ENCODE data around the gene ANKRD44.

The ANKRD44 gene

DNA sequence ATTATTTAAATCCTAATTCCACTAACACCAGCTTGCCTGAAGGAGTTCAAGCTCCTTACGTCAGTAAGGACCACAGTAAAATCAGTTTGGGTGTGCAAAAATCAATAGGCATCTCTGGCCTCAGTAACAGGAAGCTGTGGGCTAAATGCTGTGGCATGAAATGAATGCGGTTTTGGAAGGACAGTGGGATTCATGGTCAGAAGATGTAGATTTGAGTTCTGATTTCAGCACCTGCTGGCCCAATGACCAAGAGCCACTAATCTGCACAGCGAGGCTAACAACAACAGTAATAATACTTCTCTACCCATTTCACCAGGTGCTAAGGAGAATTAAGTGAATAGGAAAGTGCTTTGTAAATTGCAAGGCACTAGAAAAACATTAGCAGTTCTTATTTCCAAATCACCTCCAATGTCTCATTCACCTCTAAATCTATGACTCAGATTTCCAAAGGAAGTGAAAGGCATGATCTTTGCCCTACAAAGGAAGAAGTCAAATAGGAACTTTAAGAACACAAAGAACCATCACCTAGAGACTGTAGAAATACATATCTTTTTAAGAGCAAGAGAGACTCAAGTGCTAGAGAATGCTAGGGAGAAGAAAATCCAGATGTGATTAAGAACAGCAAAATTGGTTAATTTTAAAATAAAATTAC, 172.6 kb downstream of the ANKRD44 start:
- DNase-seq: no peak

DNA sequence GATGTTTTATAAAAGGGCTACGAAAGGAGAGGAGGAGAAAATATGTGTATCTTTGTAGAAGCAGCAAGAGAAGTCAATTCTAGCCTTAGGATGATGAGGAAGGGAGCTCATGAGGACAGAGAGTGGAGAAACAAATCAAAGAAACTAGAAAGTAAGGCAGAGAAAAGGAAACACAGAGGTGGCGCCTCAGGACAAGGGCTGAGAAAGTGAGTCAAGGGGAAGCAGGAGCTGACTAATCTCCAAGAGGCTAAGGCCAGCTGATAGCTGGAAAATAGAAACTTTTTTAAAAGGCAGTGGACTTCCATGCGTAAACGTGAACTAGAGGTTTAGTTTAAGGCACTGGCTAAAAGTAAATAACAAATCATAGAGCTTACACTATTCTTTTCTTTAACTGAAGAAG, 173.3 kb downstream of the ANKRD44 start:
- DNase-seq: peak; percentile 38

DNA sequence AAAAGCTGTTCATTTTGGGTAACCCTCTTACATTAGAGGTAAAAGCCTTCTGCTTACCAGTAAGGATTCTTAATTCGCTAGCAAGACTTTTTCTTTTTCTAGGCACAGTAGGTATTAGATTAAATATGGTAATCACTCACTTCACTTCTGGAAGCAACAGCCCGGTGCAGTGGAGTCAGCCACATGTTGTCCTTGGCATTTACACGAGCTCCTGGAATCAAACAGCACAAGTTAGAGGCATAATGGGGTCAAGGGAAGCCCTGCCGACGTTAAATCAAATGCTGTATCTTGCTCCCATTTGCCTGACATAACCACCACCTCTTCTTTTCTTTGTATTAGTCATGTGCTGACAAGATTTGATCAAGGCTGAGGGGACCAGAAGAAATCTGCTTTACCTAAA, 174.1 kb downstream of the ANKRD44 start:
- DNase-seq: no peak

DNA sequence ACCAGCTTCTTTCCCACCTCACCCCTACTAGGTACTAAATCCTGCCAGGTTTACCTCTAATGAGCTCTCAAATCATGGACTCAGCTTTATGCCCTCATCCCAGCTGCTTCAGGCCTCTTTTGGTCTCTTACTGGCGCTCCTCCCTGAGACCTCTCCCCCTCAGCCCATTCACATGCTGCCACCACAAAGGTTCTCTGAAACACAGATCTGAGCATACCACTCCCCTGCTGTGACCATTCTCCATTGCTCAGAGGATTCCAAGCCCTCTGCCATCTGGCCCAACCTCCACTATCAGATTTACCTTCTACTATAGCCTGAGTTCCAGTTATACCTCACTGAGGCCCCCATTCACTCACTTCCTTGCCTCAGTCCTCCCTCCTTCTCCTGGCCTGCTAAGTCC, 174.8 kb downstream of the ANKRD44 start:
- no peak for DNase-seq

DNA sequence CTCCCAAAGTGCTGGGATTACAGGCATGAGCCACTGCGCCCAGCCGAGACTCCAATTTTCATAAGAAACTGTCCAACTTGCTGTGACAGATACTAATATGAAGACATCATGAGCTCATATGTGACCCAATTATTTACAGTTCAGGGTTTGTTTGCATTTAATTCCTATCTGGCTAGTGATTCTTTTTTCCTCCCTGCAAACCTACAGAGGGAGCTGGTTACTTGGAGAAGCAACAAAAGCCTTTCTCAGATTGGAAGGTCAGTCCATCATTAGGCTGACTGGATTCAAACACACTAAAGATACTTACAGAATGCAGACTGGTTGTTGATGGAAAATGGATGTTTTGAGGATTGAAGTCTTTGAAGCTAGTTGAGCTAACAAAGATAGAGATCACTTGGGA, 176.4 kb downstream of the ANKRD44 start:
- DNase-seq: no peak

DNA sequence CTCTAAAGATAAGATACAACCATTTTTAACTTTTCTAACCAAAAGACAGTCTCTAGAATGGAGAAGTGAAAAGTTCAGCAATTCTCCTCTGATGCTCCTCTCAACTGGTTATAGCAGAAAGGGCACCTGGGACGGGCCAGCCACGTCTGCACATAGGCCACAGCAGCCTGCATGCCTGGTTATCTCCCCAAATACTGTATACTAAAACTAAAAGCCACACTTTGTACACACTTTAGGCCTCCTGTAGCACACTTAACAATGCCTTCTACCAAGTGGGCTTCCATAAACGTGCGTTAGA, 179.1 kb downstream of the ANKRD44 start:
- no peak for DNase-seq

DNA sequence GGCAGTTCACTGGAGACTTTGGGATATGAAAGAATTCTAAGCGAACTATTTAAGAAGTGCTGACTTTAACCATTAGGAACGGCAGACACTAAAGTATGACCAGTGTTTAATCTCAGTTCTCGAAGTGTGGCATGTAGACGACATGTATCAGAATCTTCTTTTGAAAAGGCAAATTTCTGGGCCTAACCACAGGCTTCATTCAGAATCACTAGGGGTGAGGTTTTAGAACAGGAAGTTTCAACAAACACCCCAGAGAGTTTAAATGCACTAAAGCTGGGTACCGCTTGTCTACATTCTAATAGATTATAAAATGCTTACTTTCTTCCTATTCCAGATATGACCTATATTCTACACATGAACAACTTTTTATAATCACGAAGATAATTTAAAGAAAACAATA, 180.3 kb downstream of the ANKRD44 start:
- no peak for DNase-seq

DNA sequence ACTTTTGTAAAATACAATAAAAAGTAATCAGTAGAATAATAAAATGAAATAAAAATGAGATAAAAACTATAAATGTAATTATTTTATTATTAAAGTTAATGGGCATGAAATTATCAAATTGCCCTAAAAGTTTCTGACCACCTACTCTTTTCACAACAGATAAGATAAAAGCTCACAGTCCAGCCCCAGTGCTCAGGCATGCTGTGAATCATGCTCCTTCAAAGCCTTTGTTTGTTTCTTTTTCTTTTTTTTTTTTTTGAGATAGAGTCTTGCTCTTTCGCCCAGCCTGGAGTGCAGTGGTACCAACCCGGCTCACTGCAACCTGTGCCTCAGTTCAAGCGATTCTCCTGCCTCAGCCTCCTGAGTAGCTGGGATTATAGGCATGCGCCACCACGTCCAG, 181.7 kb downstream of the ANKRD44 start:
- DNase-seq: no peak

DNA sequence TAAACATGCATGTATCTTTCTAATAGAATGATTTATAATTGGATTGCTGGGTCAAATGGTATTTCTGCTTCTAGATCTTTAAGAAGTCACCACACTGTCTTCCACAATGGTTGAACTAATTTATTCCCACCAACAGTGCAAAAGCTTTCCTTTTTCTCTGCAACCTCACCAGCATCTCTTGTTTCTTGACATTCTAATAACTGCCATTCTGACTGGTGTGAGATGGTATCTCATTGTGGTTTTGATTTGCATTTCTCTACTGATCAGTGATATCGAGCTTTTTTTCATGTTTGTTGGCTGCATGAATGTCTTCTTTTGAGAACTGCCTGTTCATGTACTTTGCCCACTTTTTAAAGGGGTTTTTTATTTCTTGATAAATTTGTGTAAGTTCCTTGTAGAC, 182.5 kb downstream of the ANKRD44 start:
- no peak for DNase-seq

DNA sequence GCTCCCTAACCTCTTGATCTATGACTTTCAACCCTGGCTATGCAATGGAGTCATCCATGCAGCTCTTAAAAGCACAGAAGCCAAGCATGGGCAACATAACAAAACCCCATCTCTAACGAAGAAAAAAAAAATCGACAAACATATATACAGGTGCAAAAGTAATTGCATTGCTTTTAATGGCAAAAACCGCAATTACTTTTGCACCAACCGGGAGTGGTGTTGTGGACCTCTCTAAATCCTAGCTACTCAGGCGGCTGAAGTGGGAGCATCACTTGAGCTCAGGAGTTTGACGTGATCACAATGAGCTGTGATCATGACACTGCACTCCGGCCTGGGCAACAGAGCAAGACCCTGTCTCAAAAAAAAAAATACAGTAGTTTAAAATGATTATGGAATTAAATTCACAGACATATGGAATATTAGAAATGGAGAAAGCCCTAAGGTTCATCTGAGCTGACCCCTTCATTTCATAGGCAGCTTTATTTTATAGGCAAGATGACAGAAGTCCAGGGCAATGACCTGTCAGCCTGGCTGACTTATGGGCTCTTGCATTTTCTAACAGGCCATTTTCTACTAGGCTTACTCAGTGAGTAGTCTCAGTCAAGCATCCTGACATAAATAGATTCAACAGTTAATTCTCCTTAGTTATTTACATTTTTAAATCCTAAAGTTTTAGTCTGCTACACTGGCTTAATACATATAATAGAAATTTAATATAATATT, 183.8 kb downstream of the ANKRD44 start:
- no peak for DNase-seq

DNA sequence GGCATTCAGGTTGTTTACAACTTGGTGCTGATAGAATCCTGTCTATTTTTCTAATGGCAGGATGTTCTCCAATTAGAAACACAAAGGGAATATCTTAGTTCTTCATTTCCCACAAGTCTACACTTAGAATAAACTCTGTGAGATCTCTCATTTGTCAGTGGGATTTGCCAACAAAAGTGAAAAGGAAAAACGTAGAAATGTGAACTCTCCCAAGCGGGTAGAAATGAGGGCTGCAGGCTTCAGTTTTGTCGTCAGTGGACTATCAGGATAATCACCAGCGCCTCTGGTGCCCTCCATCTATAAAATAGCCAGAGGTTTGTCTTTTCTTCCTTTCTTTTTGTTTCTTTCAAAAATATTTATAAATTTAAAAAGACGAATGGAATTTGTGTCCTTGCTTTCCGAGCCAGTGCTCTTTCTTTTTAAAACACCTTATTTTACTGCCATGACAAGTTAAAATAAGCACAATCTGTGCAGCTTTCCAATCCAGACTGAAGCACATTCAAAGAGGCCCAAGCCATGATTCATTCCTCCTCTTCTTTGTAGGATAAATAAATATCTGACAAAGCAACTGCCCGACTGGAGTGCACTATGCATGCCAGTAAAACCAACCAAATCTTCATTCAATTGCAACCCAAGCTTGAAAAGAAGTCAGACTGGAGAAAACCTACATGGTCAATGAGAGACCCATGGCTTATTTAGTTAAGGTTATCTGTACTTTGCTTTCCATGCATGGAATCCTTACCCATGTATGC, 185.8 kb downstream of the ANKRD44 start:
- no peak for DNase-seq

DNA sequence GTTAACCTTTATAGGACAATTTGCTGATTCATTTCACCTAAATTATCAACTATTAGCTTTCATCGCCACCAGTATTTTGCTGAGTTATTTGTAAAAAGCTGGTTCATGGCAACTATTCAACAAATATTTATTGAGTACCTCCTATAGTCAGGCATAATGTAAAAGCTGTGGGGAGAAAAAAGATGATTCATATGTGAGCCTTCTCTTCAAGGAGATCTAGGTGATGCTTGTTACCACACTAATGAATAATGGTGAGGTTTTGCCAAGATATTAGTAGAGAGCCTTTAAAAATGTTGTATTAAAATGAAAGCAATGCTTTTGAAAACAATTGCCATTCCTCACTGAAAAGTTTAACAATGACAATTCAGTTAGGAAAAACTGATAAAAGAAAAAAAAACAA, 187.8 kb downstream of the ANKRD44 start:
- no peak for DNase-seq

DNA sequence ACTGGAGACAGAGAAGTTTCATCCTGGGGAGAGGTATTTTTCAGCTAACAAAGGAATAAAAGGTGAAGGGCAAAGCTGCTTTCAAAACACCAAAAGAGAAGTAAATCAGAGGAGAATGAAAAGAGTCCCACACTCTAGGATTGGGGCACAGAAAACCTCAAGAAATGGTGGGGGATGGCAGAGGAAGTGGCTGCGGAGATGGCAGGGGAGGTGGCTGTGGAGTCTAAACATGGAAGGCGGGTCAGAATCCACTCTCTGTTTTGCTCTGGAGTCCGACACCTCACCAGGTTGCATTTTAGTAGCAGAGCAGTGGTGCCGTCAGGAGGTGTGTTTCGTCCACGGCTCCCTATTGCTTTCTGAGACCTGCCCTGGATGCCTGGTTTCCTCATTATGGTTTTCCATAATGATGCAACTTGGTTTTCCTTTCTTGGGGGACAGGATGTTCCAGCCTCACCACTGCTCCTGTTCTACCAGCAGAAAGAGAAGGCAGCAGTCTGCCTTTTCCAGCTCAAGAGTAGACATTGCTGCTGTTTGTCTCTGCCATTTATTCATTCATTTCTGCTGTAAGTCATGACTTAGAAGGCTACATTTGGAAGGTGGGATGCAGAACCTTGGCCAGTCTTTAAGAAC, 188.7 kb downstream of the ANKRD44 start:
- no peak for DNase-seq

DNA sequence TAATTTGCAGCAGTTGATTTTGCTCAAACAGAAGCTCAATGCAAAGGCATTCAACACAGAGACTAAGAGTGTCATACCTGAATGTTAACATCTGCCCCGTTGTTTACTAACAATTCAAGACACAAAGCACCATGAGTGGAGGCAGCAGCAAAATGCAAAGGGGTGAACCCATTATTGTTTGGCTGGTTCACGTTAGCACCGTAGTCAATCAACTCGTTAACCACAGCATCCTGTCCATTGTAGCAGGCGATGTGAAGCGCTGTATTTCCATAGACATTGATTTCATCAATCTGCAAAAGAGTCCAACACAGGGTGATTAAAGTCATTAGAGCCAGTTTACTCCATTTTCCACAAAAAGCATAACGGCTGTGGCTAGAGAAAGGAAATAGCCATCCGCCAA, 189.3 kb downstream of the ANKRD44 start:
- no peak for DNase-seq

DNA sequence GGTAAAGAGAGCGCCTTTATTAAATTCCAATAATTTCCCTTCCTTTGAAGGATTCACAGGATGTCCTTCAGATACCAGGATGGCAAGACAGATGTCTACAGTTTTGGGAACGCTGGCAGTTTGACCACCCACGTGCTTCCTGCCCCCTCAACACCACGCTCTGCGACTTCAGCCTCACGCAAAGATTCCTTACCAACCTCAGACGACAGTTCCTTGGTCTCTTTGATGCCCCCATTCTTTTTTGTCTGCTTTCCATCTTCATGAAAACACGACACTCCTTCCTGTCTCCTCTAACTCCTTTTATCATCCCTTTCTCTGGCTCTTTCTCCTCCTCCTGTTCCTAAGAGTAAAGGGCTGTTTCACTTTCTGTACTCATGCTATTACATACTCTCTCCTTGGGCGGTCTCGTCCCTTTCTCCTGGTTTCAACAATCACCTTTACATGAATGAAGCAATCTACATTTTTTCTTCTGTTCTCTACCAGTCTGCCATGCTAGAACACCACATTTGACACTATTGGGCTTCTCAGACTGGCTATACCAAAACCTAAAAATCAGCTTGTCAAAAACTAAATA, 194.2 kb downstream of the ANKRD44 start:
- DNase-seq: no peak

DNA sequence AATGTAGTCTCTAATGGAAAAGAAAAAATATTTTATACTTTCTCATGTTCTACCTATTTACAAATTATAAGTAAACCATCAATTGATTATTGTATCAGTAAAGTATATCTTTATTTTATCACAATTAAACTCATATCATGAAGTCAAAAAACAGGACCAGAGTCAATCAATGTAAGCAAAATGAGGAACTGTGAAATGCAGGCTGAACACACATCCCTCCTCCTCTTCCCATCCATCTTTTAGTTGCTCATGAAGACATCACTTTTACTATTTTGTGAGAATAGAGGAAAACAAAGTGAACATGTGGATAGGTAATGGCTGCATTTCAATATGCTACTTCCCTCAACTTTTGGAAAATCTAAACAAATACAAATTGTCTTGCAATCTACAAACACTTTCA, 195.3 kb downstream of the ANKRD44 start:
- DNase-seq: no peak

DNA sequence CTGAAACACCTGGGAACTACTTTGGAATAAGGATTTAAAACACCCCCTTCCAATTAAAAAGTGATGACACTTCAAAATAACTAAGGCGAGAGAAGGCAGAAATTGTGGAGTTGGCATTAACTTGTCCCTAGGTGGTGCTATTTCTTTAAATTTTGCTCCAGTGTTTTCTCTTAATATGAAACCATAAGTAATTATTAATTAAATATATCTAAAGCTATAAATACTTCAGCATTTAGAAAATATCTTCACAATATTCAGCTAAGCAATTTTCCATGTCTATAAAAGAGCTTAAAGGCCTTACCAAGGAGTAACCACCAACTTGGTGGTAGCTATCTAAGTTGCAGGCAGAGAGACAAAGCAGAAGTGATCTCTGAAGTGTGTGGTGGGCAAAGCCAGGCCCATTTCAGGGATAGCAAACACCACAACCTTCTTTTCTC, 197.3 kb downstream of the ANKRD44 start:
- no peak for DNase-seq

DNA sequence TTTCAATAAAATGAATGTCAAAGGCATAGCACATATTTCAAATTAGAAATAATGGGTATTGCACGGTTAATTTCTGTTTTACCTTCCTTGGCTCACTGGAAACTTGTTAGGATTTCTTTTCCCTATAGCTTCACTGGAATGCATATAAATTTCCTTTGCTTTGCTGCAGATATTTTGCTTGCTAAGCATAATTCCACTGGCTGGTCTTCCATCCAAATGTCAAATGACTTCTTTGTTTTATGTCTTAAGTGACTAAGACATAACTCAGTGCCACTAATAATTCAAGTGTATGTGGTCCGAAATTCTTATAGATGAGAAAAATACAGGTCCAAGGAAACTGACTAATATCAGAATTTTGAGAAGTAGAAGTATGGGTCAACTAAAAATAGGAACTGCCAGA, 201.3 kb downstream of the ANKRD44 start:
- no peak for DNase-seq

DNA sequence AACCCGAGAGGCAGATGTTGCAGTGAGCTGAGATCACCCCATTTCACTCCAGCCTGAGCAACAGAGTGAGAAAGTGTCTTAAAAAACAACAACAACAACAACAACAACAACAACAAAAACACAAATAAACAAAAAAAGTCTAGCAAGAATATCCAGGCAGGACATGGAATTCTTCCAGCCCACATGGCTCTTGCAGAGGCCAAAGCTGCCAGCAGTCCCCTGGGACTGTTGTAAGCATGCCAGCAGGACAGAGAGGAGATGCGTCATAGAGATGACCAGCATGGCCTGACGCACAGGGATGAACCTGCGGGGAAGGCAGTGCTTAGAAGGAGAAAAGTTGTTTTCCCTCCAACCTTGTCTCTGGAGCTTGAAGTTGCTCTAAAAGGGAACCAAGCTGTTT, 201.8 kb downstream of the ANKRD44 start:
- no peak for DNase-seq

DNA sequence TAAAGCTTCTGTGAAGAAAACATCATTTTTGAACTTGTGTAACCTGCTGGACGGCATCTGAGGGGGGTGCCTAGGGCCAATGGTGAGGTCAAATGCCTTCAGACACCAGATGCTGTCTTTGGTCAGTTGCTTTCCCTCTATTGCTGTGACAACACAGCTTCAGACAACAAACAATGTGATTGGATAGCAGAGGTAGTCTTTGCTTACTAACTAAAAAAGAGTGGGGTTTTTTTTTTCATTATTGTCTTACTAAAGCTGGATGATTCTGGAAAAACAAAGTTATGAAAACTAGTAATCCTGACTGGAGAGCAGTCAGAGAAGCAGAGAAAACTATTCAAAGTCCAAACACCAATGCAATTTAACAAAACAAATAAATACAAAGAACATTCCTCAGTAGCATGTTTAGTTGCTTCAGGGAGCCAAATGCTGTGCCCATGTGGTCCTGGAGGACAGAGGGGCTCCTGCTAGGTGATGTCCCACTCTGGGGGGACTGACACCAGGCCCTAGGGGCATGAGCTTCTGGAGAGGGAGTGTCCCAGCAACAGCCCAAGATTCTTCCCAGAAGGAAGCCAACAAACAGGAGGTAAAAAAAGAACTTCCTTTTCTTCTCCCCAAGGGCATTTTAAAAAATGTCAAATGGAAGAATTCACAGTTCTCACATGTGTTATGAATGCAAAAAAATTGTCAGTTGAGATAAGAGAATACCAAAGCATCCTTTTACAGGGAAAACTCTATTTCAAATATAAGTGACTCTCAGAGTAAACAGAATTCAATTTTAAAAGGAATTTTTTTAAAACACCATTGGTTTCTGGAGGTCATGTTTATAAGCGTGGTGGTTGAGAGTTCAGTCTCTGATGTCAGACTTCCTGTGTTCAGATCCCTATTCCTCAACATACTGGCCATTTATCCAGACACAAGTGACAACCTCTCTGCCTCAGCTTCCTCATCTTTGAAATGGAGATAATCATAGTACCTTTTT, 203.0 kb downstream of the ANKRD44 start:
- no peak for DNase-seq

DNA sequence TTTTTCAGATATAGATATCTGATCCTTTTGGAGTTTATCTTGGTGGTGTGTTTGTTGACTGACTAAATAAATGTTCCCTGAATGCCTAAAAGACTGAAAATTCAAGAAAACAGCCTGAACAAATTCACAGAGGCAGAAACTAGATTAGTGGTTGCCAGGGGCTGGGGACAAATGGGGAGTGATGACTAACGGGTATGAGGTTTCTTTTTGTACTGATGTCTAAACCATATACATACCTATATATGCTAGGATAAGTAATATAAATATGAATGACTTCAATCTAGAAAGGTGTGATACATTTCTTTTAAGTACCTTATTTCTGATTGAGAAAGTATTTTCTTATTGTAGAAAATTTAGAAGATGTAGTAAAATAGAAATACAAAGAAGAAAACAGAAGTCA, 207.2 kb downstream of the ANKRD44 start:
- DNase-seq: no peak

DNA sequence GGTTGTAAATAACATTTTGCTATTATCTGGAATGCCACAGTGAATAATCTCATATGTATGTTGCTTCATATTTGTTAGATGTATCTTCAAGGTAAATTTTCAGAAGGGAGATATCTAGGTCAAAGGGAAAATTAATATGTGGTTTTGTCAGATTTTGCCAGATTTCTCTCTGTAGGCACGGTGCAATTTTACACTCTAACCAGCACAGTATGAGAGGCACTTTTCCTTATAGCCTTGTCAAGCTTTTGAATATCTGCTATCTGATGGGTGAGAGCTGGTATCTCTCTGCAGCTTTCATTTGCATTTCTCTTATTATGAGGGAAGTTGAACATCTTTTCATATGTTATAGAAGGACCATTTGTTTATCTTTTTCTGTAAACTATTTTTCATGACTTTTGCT, 208.3 kb downstream of the ANKRD44 start:
- DNase-seq: no peak
